Kidney glomerular epithelial cell (primary cell): ENCODE measurements around the gene DDB1.
"Not testable (repeated sequence)": the region's sequence is repeated elsewhere in the genome, so short reads cannot be mapped to it uniquely, and the experiment has no call there.

Experiments used
- DNase-seq: peaks from one replicate; lab custom pipeline; 2025; lab: John Stamatoyannopoulos, UW

The DDB1 gene

GRCh38 chr11:61268588-61269250, 64.2 kb downstream of the DDB1 start:
- no peak for DNase-seq

GRCh38 chr11:61267437-61267841, 65.5 kb downstream of the DDB1 start:
- no peak for DNase-seq

GRCh38 chr11:61266602-61267001, 66.3 kb downstream of the DDB1 start:
- DNase-seq: no peak

- DNase-seq: no peak
These were observed 67.5 kb downstream of the DDB1 start for GRCh38 chr11:61265357-61265756.

GRCh38 chr11:61264795-61265194, 68.1 kb downstream of the DDB1 start:
- no peak for DNase-seq

- DNase-seq: no peak
These were observed 68.5 kb downstream of the DDB1 start for GRCh38 chr11:61264371-61264770.

- no peak for DNase-seq
These were observed 73.5 kb downstream of the DDB1 start for GRCh38 chr11:61259363-61259762.

- DNase-seq: no peak
These were observed 74.4 kb downstream of the DDB1 start for GRCh38 chr11:61258546-61258945.

- no peak for DNase-seq
These were observed 76.0 kb downstream of the DDB1 start for GRCh38 chr11:61256710-61257482.

- peak; percentile 46 for DNase-seq
These were observed 78.4 kb downstream of the DDB1 start for GRCh38 chr11:61254403-61255025.

- not testable (repeated sequence) for DNase-seq
These were observed 80.6 kb downstream of the DDB1 start for GRCh38 chr11:61252332-61252731.

GRCh38 chr11:61250796-61251765, 81.8 kb downstream of the DDB1 start:
- DNase-seq: peak; percentile 12
